ENCODE results near the gene PRDM13. TPM values are rescaled to one million over a fixed set of nuclear protein-coding genes. Genes with fewer than 3 reads are reported as not detected.

The PRDM13 gene
- total RNA-seq, 4 donors from 2014 or later, result not detected

- no peak for TF ChIP-seq CTCF (IDR thresholded peaks at IDR 0.05; ENCODE audit: low read depth)
These were observed 55.2 kb downstream of the PRDM13 start for GRCh38 chr6:99661870-99662269.

GRCh38 chr6:99662616-99663015 lies 56.0 kb downstream of the PRDM13 start:
- no peak for TF ChIP-seq CTCF (IDR thresholded peaks at IDR 0.05; ENCODE audit: low read depth)

Small RNA genes within 50 kb of the gene (small RNA-seq; reads per million reads assigned to genes)
- 0.49 reads per million for gene RF00019

Other genes starting within 250 kb of the PRDM13 start
- gene COQ3, start 212.6 kb upstream of the PRDM13 start, total RNA-seq, result 10 to 100 TPM in 1 of 4 donors, 1 to 10 TPM in 3; 2.4 to 10.2 (median 2.8) TPM
- 100 to 1,000 TPM; 165 to 186 (median 181) TPM for gene PNISR, start 181.5 kb upstream of the PRDM13 start, total RNA-seq
- gene USP45, start 91.4 kb upstream of the PRDM13 start, total RNA-seq, result 10 to 100 TPM; 15.1 to 23.3 (median 19.1) TPM
- gene CCNC, start 38.2 kb upstream of the PRDM13 start, total RNA-seq, result 10 to 100 TPM; 48.2 to 77.3 (median 53.9) TPM